ENCODE results near the gene FOXF2.

GRCh38 chr6:1389369-1390132, at the start of gene FOXF2:
- TF ChIP-seq CTCF (conservative IDR thresholded peaks at IDR 0.05; ENCODE audit: low read length) (no peak), EZH2phosphoT487 (IDR thresholded peaks at IDR 0.05; ENCODE audit: borderline replicate concordance) (no peak)
